SU-DHL-6 (cell line): ENCODE data around the gene F12.
A peak's percentile ranks its signal among the peaks of the same experiment; 100 is the strongest.

Source experiments
- H2AFZ ChIP-seq: fragments of 200-600 bp; sonication (generic); 2 replicates; pipeline ENCODE4 v1.6.1; 2014; ENCODE audit warnings: low read depth, mild to moderate bottlenecking, moderate library complexity, mixed read lengths, antibody characterized with exemption, low read length; ENCODE audit not compliant: severe bottlenecking
- H3F3A ChIP-seq: fragments of 200-600 bp; shearing (Covaris generic); 2 replicates; pipeline ENCODE4 v1.6.0; 2016; ENCODE audit warnings: antibody characterized with exemption, mild to moderate bottlenecking; ENCODE audit not compliant: insufficient read depth
- H3K27ac ChIP-seq: fragments of 200-600 bp; sonication (generic); 2 replicates; pipeline ENCODE4 v1.5.1; 2016; ENCODE audit warnings: low read depth, mild to moderate bottlenecking, low read length, moderate library complexity, mixed read lengths
- H3K27me3 ChIP-seq: fragments of 200-600 bp; sonication (generic), shearing (Covaris generic); 2 replicates; pipeline ENCODE4 v1.6.0; 2014; ENCODE audit warnings: mild to moderate bottlenecking, low read length
- H3K36me3 ChIP-seq: fragments of 200-600 bp; sonication (generic); 2 replicates; pipeline ENCODE4 v1.6.1; 2014; ENCODE audit warnings: mild to moderate bottlenecking, low read length, mixed read lengths
- H3K4me2 ChIP-seq: fragments of 300-600, 200-600 bp; shearing (Covaris generic), sonication (generic); 2 replicates; pipeline ENCODE4 v1.6.0; 2014; ENCODE audit warnings: low read length, low read depth, mild to moderate bottlenecking; ENCODE audit not compliant: poor library complexity, severe bottlenecking
- H3K4me3 ChIP-seq: fragments of 200-600 bp; sonication (generic); 2 replicates; pipeline ENCODE4 v1.5.1; 2014; ENCODE audit warnings: antibody characterized with exemption, low read length, mild to moderate bottlenecking, mixed read lengths; ENCODE audit not compliant: insufficient read depth, poor library complexity, severe bottlenecking
- H3K79me2 ChIP-seq: fragments of 200-600 bp; sonication (generic); 2 replicates; pipeline ENCODE4 v1.6.1; 2014; ENCODE audit warnings: mild to moderate bottlenecking, low read length, moderate library complexity; ENCODE audit not compliant: insufficient read depth
- H3K9ac ChIP-seq: fragments of 200-600 bp; sonication (generic); 2 replicates; pipeline ENCODE4 v1.7.0; 2014; ENCODE audit warnings: mild to moderate bottlenecking, low read length
- H3K9me2 ChIP-seq: fragments of 200-600 bp; sonication (generic); replicated peaks from 2 replicates; pipeline ENCODE4 v1.6.1; 2014; ENCODE audit warnings: low read length; ENCODE audit not compliant: insufficient read depth
- H3K9me3 ChIP-seq: fragments of 200-600 bp; sonication (generic); 2 replicates; pipeline ENCODE4 v1.6.1; 2014; ENCODE audit warnings: low read length, mixed read lengths; ENCODE audit not compliant: insufficient read depth
- H4K20me1 ChIP-seq: fragments of 200-600 bp; sonication (generic); 2 replicates; pipeline ENCODE4 v1.6.1; 2014; ENCODE audit warnings: low read depth, mild to moderate bottlenecking, antibody characterized with exemption, low read length, moderate library complexity, mixed read lengths
- CTCF ChIP-seq: fragments of 200-600 bp; sonication (generic); IDR thresholded peaks from one replicate; pipeline ENCODE4 v1.5.1; 2017; ENCODE audit warnings: antibody characterized with exemption, mild to moderate bottlenecking, low read length, moderate library complexity; ENCODE audit not compliant: insufficient read depth, poor library complexity, severe bottlenecking
- EZH2phosphoT487 ChIP-seq: fragments of 200-600 bp; sonication (generic), shearing (Covaris generic); conservative IDR thresholded peaks from 2 replicates; pipeline ENCODE4 v1.6.1; 2018; ENCODE audit warnings: mild to moderate bottlenecking, antibody characterized with exemption, low read length, moderate library complexity, mixed read lengths

Gene F12

GRCh38 chr5:177456976-177457851 is 47.9 kb upstream of the F12 start:
- H3K27ac ChIP-seq, result peak overlapping the region; percentile 34; the same call in 1 of the 2 replicates
- TF ChIP-seq CTCF (no peak), EZH2phosphoT487 (no peak)
- peaks cover 13% of the 10 kb centered on the region for H3F3A ChIP-seq
- no peaks in the 10 kb centered on the region for H3K9me3 ChIP-seq
- peak overlapping the region; percentile 96 for H3K4me2 ChIP-seq
- H4K20me1 ChIP-seq, result peaks cover 3% of the 10 kb centered on the region; the same call in 1 of the 2 replicates
- H3K9ac ChIP-seq, result no peak overlapping the region
- no peaks in the 10 kb centered on the region for H3K36me3 ChIP-seq
- H3K4me3 ChIP-seq, result no peak overlapping the region
- H2AFZ ChIP-seq, result no peak overlapping the region
- H3K79me2 ChIP-seq, result no peaks in the 10 kb centered on the region
- no peaks in the 10 kb centered on the region for H3K9me2 ChIP-seq
- H3K27me3 ChIP-seq, result no peaks in the 10 kb centered on the region

GRCh38 chr5:177456591-177456964 is 47.2 kb upstream of the F12 start:
- Histone ChIP-seq H3K27me3 (no peaks in the 10 kb centered on the region), H3K9ac (no peak overlapping the region), H3K27ac (peak overlapping the region; percentile 34), H3K4me2 (peak overlapping the region; percentile 96), H3K9me2 (no peaks in the 10 kb centered on the region), H2AFZ (no peak overlapping the region), H3K9me3 (no peaks in the 10 kb centered on the region), H3K36me3 (no peaks in the 10 kb centered on the region), H3F3A (peaks cover 13% of the 10 kb centered on the region), H3K4me3 (no peak overlapping the region), H4K20me1 (peaks cover 3% of the 10 kb centered on the region; the same call in 1 of the 2 replicates), H3K79me2 (no peaks in the 10 kb centered on the region)
- peak; percentile 6 for TF ChIP-seq CTCF
- TF ChIP-seq EZH2phosphoT487, result no peak

GRCh38 chr5:177455661-177456590 is 46.6 kb upstream of the F12 start:
- TF ChIP-seq EZH2phosphoT487, result no peak
- TF ChIP-seq CTCF, result peak; percentile 90
- H3F3A ChIP-seq, result peaks cover 13% of the 10 kb centered on the region
- H3K9me2 ChIP-seq, result no peaks in the 10 kb centered on the region
- no peaks in the 10 kb centered on the region for H3K79me2 ChIP-seq
- H3K9ac ChIP-seq, result peak overlapping the region; percentile 85
- H3K27ac ChIP-seq, result peak overlapping the region; percentile 93
- H3K4me2 ChIP-seq, result peak overlapping the region; percentile 96
- H3K36me3 ChIP-seq, result no peaks in the 10 kb centered on the region
- peak overlapping the region; percentile 68 for H3K4me3 ChIP-seq
- peak overlapping the region; percentile 71 for H2AFZ ChIP-seq
- H4K20me1 ChIP-seq, result peaks cover 3% of the 10 kb centered on the region; the same call in 1 of the 2 replicates
- H3K27me3 ChIP-seq, result no peaks in the 10 kb centered on the region
- H3K9me3 ChIP-seq, result no peaks in the 10 kb centered on the region
